Muscle of leg (tissue), 11 donors: ENCODE measurements around the gene TINCR. TPM values are rescaled to one million over a fixed set of nuclear protein-coding genes. Genes with fewer than 3 reads are reported as not detected.

ENCODE experiments used
- DNase-seq: peaks from one replicate; pipeline ENCODE4 v3.0.0; 2013
- H3K27ac ChIP-seq: one replicate; pipeline ENCODE4 v1.5.1; 2013; ENCODE audit warnings: mild to moderate bottlenecking, low read length, control low read depth
- H3K27me3 ChIP-seq: one replicate; pipeline ENCODE4 v1.6.1; 2013; ENCODE audit warnings: low read length; ENCODE audit not compliant: control insufficient read depth, insufficient read depth
- H3K36me3 ChIP-seq: one replicate; pipeline ENCODE4 v1.6.1; 2013; ENCODE audit warnings: low read length; ENCODE audit not compliant: control insufficient read depth, insufficient read depth
- H3K4me1 ChIP-seq: one replicate; pipeline ENCODE4 v1.6.1; 2013; ENCODE audit warnings: low read length; ENCODE audit not compliant: control insufficient read depth, insufficient read depth
- H3K4me3 ChIP-seq: one replicate; pipeline ENCODE4 v1.5.1; 2013; ENCODE audit warnings: low read length, control low read depth
- H3K9me3 ChIP-seq: replicated peaks from 2 replicates; pipeline ENCODE4 v1.6.1; 2013; ENCODE audit warnings: low read depth, low read length; ENCODE audit not compliant: control insufficient read depth
- WGBS: methylation state at CpG from one replicate; pipeline ENCODE4 v1.1.5; 2013; ENCODE audit warnings: missing lambda C conversion rate; ENCODE audit not compliant: insufficient coverage; 5-methylcytosine and 5-hydroxymethylcytosine counted together
- polyA plus RNA-seq, 8 donors: library from polyadenylated mRNA; unstranded; fragments of 120-200 nt; gene quantifications; one replicate each; pipeline versions ENCODE4 v1.2.1 to v1.2.3, GENCODE V29; 2013; ENCODE audit warnings: inconsistent platforms in 1 of 8, low replicate concordance in 1 of 8; ENCODE audit not compliant: insufficient read length in 8 of 8, insufficient read depth in 1 of 8
- total RNA-seq: library from RNA; stranded (reverse); fragments of 120-200 nt; gene quantifications from one replicate; pipeline ENCODE4 v1.2.4, GENCODE V29; 2013

Gene TINCR
- total and polyA plus RNA-seq, 9 donors: 0.18 to 3.1 (median 0.39) TPM

DNA sequence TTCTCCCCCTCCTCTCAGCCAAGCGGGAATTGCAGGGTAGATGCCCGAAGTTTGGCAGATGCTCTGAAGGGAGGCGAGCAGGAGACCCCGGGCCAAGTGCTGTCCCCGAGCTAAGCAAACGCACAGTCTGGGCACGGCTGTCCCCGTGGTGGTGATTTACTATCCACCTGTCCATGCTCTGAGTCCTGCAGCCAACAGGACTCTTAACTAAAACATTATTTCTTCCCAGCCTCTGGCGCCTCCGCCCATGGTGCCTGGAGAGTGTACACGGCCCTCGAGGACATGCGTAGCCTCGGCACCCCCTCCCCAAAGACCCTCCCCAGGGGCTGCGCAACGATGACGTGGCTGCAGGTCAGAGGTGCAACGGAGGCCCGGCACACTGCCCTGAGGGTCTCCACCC, 7.6 kb downstream of the TINCR start:
- Histone ChIP-seq H3K27me3 (peaks cover 40% of the 10 kb centered on the region), H3K27ac (no peak overlapping the region)
- 33% methylated on average over 14 of the region's 19 CpGs for WGBS

DNA sequence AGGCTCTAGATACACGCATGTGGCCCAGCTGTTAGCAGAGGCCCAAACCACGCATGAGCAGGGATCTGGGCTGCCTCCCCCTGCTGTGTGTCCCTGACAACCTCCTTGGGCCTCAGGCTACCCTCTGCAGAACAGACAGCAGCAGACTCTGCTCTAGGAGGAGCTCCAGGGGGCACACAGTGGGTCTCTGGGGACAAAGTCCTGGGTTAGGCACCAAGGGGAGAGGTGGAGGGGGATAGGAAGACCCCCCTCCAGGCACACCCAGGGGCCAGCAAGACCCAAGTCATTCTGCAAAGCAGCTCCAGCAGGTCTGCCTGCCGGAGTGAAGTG, 8.0 kb downstream of the TINCR start:
- Histone ChIP-seq H3K36me3 (no peaks in the 10 kb centered on the region), H3K27ac (no peak overlapping the region), H3K9me3 (peaks cover 6% of the 10 kb centered on the region), H3K4me3 (no peak overlapping the region), H3K4me1 (peaks cover 4% of the 10 kb centered on the region), H3K27me3 (peaks cover 36% of the 10 kb centered on the region)
- 46% methylated on average over 2 of the region's 3 CpGs for WGBS
- DNase-seq: no peak

More for the DNA sequence above, 7.6 kb downstream of the TINCR start:
- peaks cover 4% of the 10 kb centered on the region for H3K4me1 ChIP-seq
- H3K9me3 ChIP-seq: peaks cover 6% of the 10 kb centered on the region
- no peak for DNase-seq
- H3K36me3 ChIP-seq: no peaks in the 10 kb centered on the region
- H3K4me3 ChIP-seq: no peak overlapping the region

DNA sequence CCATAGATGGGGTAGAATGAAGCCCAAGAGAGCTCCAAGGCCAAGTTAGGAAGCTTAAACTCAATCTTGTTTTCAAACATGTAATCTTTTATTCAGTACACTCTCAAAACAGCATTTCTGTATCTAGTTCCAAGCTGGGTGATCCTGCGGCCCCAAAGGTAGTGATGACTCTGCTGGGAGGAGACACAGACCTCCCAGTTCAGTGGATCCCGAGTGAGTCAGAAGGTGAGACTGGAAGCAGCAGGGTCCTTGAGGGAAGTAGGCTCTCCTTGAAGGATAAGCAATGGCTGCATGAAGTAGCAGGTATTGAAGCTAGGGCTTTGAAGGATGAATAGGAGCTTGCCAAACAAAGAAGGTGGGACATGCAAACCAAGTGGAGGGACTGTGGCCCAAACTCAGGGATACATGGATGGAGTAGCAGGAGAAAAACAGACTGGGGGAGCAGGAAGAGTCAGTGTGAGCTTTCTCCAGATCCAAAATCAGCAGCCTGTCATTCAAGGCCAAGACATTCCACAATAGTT, 9.6 kb downstream of the TINCR start:
- no peak for DNase-seq
- H3K4me1 ChIP-seq: peaks cover 4% of the 10 kb centered on the region
- 94% methylated on average over 2 of the region's 2 CpGs for WGBS
- H3K36me3 ChIP-seq: no peaks in the 10 kb centered on the region
- H3K27me3 ChIP-seq: peaks cover 30% of the 10 kb centered on the region
- H3K4me3 ChIP-seq: no peak overlapping the region
- peaks cover 6% of the 10 kb centered on the region for H3K9me3 ChIP-seq
- H3K27ac ChIP-seq: no peak overlapping the region

DNA sequence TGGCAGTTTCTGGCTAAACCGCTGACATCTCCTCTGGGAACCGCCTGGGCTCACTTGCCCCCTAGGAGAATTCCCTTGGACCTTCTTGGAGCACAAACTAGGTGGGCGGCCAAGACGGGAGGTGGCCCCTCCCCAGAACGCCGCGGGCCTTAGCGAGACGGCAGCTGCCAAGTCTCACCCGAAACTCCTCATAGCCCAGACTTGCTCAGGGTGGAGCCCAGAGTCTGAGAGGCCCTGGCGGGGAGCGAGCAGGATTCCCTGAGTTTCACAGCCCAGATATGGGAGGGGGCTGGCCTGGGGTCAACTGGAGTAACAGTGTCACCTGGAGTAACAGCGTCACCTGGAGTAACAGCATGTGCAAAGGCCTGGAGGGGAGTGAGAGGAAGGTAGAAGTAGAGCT, 10.1 kb downstream of the TINCR start:
- WGBS: 29% methylated on average over 5 of the region's 13 CpGs
- Histone ChIP-seq H3K27me3 (peaks cover 26% of the 10 kb centered on the region), H3K4me3 (no peak overlapping the region), H3K27ac (no peak overlapping the region), H3K36me3 (no peaks in the 10 kb centered on the region), H3K9me3 (peaks cover 6% of the 10 kb centered on the region), H3K4me1 (peaks cover 4% of the 10 kb centered on the region)
- no peak for DNase-seq

DNA sequence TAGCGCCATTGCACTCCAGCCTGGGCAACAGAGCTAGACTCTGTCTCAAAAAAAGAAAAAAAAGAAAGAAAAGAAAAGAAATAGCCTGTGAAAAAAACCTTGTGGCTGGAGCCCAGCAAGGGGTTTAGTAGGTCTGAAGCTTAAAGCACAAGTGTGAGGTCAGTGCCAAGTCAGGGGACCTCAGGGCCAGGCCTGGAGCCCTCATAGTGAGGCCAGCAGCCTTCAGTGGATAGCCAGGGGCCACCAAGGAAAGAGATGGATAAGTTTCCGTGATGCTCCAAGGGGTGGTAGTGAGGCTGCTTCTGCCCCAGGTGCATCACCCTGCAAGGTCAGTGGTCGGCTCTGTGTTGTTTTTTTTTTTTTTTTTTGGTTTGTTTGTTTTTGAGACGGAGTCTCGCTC, 12.9 kb downstream of the TINCR start:
- no peak for DNase-seq
- Histone ChIP-seq H3K27me3 (peaks cover 19% of the 10 kb centered on the region), H3K9me3 (no peaks in the 10 kb centered on the region), H3K36me3 (no peaks in the 10 kb centered on the region), H3K4me1 (peaks cover 4% of the 10 kb centered on the region), H3K4me3 (no peak overlapping the region), H3K27ac (no peak overlapping the region)
- 83% methylated on average over 2 of the region's 5 CpGs for WGBS

DNA sequence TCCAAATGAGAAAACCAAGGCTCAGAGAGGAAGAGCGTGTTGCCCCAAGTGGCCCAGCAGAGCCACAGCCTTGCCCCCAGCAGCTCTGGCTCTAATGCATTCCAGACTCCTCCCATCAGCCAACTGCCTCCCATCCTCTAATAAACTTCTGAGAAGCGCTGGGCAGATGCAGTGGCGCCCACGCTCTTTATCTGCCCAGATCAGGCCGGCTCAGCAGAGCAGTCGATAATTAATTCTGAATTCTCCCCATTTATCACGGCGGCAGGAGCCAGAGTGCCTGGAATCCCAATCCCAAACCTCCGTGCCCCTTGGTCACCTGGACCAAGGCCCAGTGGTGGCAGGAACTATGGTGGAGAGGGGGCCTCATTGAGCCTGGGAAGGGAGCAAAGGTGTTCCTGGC, 13.9 kb downstream of the TINCR start:
- DNase-seq: no peak
- H3K27me3 ChIP-seq: peaks cover 14% of the 10 kb centered on the region
- H3K27ac ChIP-seq: no peak overlapping the region
- H3K4me1 ChIP-seq: peaks cover 4% of the 10 kb centered on the region
- no peaks in the 10 kb centered on the region for H3K9me3 ChIP-seq
- H3K36me3 ChIP-seq: no peaks in the 10 kb centered on the region
- WGBS: 100% methylated on average over 1 of the region's 9 CpGs
- H3K4me3 ChIP-seq: no peak overlapping the region

DNA sequence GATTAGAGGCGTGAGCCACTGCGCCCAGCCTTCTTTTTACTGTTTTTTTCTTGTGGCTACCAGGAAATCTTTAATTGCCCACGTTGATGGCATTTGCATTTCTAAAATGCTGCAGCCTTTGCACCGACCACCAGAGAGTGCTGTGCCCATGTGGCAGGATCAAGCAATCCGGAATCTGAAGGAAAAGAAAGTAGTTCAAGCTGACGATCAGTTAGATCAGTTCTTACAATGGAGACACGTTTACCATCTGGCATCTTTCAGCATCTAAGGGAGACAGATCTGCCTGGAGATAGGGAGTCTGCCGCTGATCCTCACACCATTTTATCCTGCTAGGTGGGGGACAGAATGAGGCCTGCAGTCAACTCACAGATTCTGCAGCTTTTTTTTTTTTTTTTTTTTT, 19.9 kb downstream of the TINCR start:
- H3K9me3 ChIP-seq: no peaks in the 10 kb centered on the region
- WGBS: 37% methylated on average over 5 of the region's 8 CpGs
- DNase-seq: no peak
- H3K27ac ChIP-seq: no peak overlapping the region
- peaks cover 4% of the 10 kb centered on the region for H3K27me3 ChIP-seq
- H3K4me1 ChIP-seq: no peaks in the 10 kb centered on the region
- H3K36me3 ChIP-seq: no peaks in the 10 kb centered on the region
- H3K4me3 ChIP-seq: no peak overlapping the region

DNA sequence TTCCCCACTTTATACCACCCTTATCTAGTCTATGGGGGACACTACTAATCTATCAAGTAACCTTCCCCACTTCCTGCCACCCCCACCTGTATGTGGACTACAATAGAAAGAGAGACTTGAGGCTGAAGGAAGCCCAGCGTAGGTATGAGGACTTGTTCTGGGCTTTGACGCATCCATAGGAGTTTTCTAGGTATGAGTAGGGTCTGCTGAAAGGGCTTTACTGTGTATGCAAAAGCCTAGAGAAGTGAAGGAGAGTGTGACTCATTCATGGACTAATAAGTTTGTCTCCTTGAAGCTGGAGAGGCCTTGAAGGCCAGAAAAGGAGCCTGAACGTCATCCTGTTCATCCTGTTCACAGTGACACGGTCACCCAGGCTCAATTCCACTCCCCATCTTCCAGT, 21.8 kb downstream of the TINCR start:
- no peak for DNase-seq
- no peaks in the 10 kb centered on the region for H3K4me1 ChIP-seq
- H3K27me3 ChIP-seq: peaks cover 4% of the 10 kb centered on the region
- WGBS: 100% methylated on average over 2 of the region's 4 CpGs
- H3K4me3 ChIP-seq: no peak overlapping the region
- no peaks in the 10 kb centered on the region for H3K36me3 ChIP-seq
- H3K9me3 ChIP-seq: no peaks in the 10 kb centered on the region
- H3K27ac ChIP-seq: no peak overlapping the region

DNA sequence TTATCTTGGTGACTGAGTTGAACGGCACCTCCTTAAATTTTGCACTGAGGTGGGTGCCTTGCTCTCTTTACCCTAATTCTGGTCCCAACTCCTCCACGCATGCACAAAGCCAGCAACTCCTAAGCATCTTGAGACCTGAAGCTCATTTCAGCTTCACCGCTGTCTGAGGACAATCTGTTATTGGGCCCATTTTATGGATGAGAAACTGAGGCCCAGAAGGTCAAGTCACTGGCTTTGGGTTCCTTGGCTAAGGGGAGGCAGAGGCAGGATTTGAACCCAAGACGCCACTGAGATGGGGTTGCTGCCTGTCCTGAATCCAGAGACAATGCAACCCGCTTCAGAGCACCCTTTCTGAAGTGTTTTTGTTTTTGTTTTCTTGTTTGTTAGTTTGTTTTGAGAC, 22.7 kb downstream of the TINCR start:
- Histone ChIP-seq H3K4me3 (no peak overlapping the region), H3K27ac (no peak overlapping the region), H3K27me3 (peaks cover 4% of the 10 kb centered on the region), H3K9me3 (no peaks in the 10 kb centered on the region), H3K4me1 (no peaks in the 10 kb centered on the region), H3K36me3 (no peaks in the 10 kb centered on the region)
- no peak for DNase-seq
- WGBS: 95% methylated on average over 2 of the region's 5 CpGs

DNA sequence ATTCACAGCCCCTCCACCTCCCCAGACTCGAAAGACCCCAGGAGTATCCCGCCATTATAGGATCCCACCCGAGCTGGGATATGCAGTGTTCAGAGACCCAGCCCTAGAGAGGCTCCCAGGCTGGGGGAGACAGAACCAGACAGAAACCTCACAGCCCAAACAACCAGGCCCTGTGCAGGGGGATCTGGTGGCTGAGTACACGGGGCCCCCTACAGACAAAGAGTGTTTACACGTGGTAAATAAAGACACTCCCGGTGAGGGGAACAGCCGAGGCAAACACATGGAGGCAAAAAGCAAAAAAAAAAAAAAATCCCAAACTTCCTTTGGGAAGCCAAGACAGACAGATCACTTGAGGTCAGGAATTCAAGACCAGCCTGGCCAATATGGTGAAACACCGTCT, 25.1 kb downstream of the TINCR start:
- no peak for DNase-seq
- peaks cover 4% of the 10 kb centered on the region for H3K27me3 ChIP-seq
- H3K36me3 ChIP-seq: no peaks in the 10 kb centered on the region
- H3K27ac ChIP-seq: no peak overlapping the region
- H3K9me3 ChIP-seq: no peaks in the 10 kb centered on the region
- 35% methylated on average over 4 of the region's 8 CpGs for WGBS
- peaks cover 16% of the 10 kb centered on the region for H3K4me1 ChIP-seq
- H3K4me3 ChIP-seq: no peak overlapping the region

DNA sequence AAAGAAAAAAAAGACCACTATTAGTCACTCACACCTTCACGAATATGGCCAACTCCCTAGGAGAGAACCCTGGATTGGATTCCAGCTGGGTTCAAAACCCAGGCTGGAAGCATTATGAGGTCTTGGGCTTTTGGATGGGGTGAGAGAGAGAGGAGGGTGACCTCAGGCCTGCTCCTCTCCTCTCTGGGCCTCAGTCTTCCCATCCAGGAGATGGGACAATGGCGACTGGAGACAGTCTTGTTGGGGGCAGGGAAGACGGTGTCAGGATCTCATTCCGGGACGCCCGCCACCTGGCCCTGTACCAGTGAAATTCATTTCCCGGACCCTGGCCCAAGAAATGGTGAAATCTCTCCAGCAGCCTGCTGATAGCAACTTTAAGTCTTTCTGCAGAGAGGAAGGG, 26.3 kb downstream of the TINCR start:
- Histone ChIP-seq H3K27ac (no peak overlapping the region), H3K36me3 (no peaks in the 10 kb centered on the region), H3K4me1 (peaks cover 22% of the 10 kb centered on the region), H3K27me3 (peaks cover 4% of the 10 kb centered on the region), H3K4me3 (no peak overlapping the region), H3K9me3 (no peaks in the 10 kb centered on the region)
- WGBS: 45% methylated on average over 5 of the region's 7 CpGs
- DNase-seq: no peak
